C4-2B (cell line): ENCODE data around the gene RNF144A.

ENCODE experiments used
- CTCF ChIP-seq: fragments of 450-650 bp; conservative IDR thresholded peaks from 2 replicates; pipeline ENCODE4 v1.5.1; 2017; ENCODE audit warnings: mild to moderate bottlenecking
- ZFX ChIP-seq: fragments of 450-650 bp; IDR thresholded peaks from 2 replicates; pipeline ENCODE4 v1.6.1; 2017

- no peak for TF ChIP-seq CTCF
- TF ChIP-seq ZFX, result no peak
Observed at GRCh38 chr2:6944555-6944954, 27.3 kb downstream of the RNF144A start.
